Neural crest cell (in vitro differentiated cells): ENCODE data around the gene CCDC66. TPM values are rescaled to one million over a fixed set of nuclear protein-coding genes. Genes with fewer than 3 reads are reported as not detected.

Experiments
- DNase-seq: peaks from one replicate; pipeline ENCODE4 v3.0.0; 2021; ENCODE audit warnings: low read depth, mixed read lengths, low spot score
- H3K27ac Mint-ChIP-seq: one replicate; pipeline ENCODE4 v1.8.0; 2021; ENCODE audit warnings: mild to moderate bottlenecking, mixed read lengths; ENCODE audit not compliant: unreplicated experiment
- H3K27me3 Mint-ChIP-seq: 2 replicates; pipeline ENCODE4 v1.8.0; 2021; ENCODE audit warnings: low read depth, mild to moderate bottlenecking, mixed read lengths
- H3K36me3 Mint-ChIP-seq: 2 replicates; pipeline ENCODE4 v1.8.0; 2021; ENCODE audit warnings: low read depth, mild to moderate bottlenecking, mixed read lengths
- H3K4me1 Mint-ChIP-seq: 2 replicates; pipeline ENCODE4 v1.8.0; 2021; ENCODE audit warnings: mixed read lengths
- H3K4me3 Mint-ChIP-seq: one replicate; pipeline ENCODE4 v1.8.0; 2021; ENCODE audit warnings: mild to moderate bottlenecking, mixed read lengths
- H3K9me3 Mint-ChIP-seq: 2 replicates; pipeline ENCODE4 v1.8.0; 2021; ENCODE audit warnings: mixed read lengths
- CTCF ChIP-seq: fragments of 200-600 bp; sonication (generic); conservative IDR thresholded peaks from 2 replicates; pipeline ENCODE4 v1.5.0; 2021; ENCODE audit warnings: antibody characterized with exemption, mild to moderate bottlenecking
- total RNA-seq: library from RNA; stranded (reverse); gene quantifications from 2 replicates; pipeline ENCODE4 v1.2.1, GENCODE V29; 2021

The CCDC66 gene
- total RNA-seq, 1 donor from 2014 or later = 30.9 TPM

- Mint-ChIP-seq H3K36me3 (peaks cover 13% of the 10 kb centered on the region), H3K4me1 (no peaks in the 10 kb centered on the region), H3K9me3 (no peaks in the 10 kb centered on the region), H3K27me3 (no peaks in the 10 kb centered on the region), H3K4me3 (no peak overlapping the region), H3K27ac (no peak overlapping the region)
- DNase-seq = no peak
- no peak for TF ChIP-seq CTCF
These were observed 67.8 kb downstream of the CCDC66 start for GRCh38 chr3:56624725-56625124.

GRCh38 chr3:56629047-56629446 lies 72.1 kb downstream of the CCDC66 start:
- H3K4me3 Mint-ChIP-seq = no peak overlapping the region
- no peaks in the 10 kb centered on the region for H3K4me1 Mint-ChIP-seq
- TF ChIP-seq CTCF = no peak
- no peaks in the 10 kb centered on the region for H3K9me3 Mint-ChIP-seq
- H3K36me3 Mint-ChIP-seq = peaks cover 18% of the 10 kb centered on the region
- no peaks in the 10 kb centered on the region for H3K27me3 Mint-ChIP-seq
- peak overlapping the region; percentile 29 for H3K27ac Mint-ChIP-seq
- DNase-seq = no peak

GRCh38 chr3:56629451-56629850 lies 72.5 kb downstream of the CCDC66 start:
- no peaks in the 10 kb centered on the region for H3K4me1 Mint-ChIP-seq
- no peak overlapping the region for H3K4me3 Mint-ChIP-seq
- peaks cover 18% of the 10 kb centered on the region for H3K36me3 Mint-ChIP-seq
- no peak for DNase-seq
- H3K27me3 Mint-ChIP-seq = no peaks in the 10 kb centered on the region
- no peaks in the 10 kb centered on the region for H3K9me3 Mint-ChIP-seq
- no peak for TF ChIP-seq CTCF
- no peak overlapping the region for H3K27ac Mint-ChIP-seq

GRCh38 chr3:56630966-56631365 lies 74.0 kb downstream of the CCDC66 start:
- H3K27me3 Mint-ChIP-seq = no peaks in the 10 kb centered on the region
- H3K4me3 Mint-ChIP-seq = no peak overlapping the region
- peaks cover 18% of the 10 kb centered on the region for H3K36me3 Mint-ChIP-seq
- H3K27ac Mint-ChIP-seq = no peak overlapping the region
- no peaks in the 10 kb centered on the region for H3K9me3 Mint-ChIP-seq
- DNase-seq = no peak
- no peaks in the 10 kb centered on the region for H3K4me1 Mint-ChIP-seq
- no peak for TF ChIP-seq CTCF

GRCh38 chr3:56633181-56633580 lies 76.2 kb downstream of the CCDC66 start:
- TF ChIP-seq CTCF = no peak
- DNase-seq = no peak
- no peaks in the 10 kb centered on the region for H3K9me3 Mint-ChIP-seq
- no peak overlapping the region for H3K27ac Mint-ChIP-seq
- no peaks in the 10 kb centered on the region for H3K27me3 Mint-ChIP-seq
- no peaks in the 10 kb centered on the region for H3K4me1 Mint-ChIP-seq
- H3K4me3 Mint-ChIP-seq = no peak overlapping the region
- H3K36me3 Mint-ChIP-seq = peaks cover 20% of the 10 kb centered on the region
